HCT116 (cell line): ENCODE data around the gene KRTAP1-3. TPM values are rescaled to one million over a fixed set of nuclear protein-coding genes. Genes with fewer than 3 reads are reported as not detected.

Source experiments
- ATAC-seq: fragments of 200-7000 bp; cut with Tn5 transposase; 2 replicates; pipeline ENCODE4 v1.9.1; 2020; ENCODE audit warnings: mild to moderate bottlenecking, moderate library complexity
- BruUV-seq: library from RNA; stranded (reverse); fragments of 400-500 nt; replicated peaks from 2 replicates; lab custom pipeline; 2021; lab: Mats Ljungman, UMichigan
- CTCF ChIA-PET: fragments of 300-600 bp; sonication (Branson Sonifier 250); formaldehyde crosslinking; loops from one replicate; lab custom pipeline; 2021; ENCODE audit warnings: antibody characterized with exemption; lab: Charles Lee
- POLR2A ChIA-PET: fragments of 300-600, 350-600 bp; sonication (Branson Sonifier 250); formaldehyde crosslinking; loops from one replicate; lab custom pipeline; 2021; ENCODE audit warnings: antibody characterized with exemption; lab: Charles Lee
- RAD21 ChIA-PET, 2 experiments: fragments of 300-600 bp; sonication (Branson Sonifier 250); formaldehyde crosslinking; loops; one replicate each; lab custom pipeline; 2023; ENCODE audit warnings: low total read pairs in 2 of 2; ENCODE audit not compliant: uncharacterized antibody in 2 of 2, unreplicated experiment in 2 of 2, low non-redundant PET in 1 of 2; lab: Charles Lee
- DNase-seq: peaks from one replicate; pipeline ENCODE4 v3.0.0-alpha.2; 2010; ENCODE audit warnings: low read depth, low spot score
- H2AFZ ChIP-seq: fragments of 200-600 bp; shearing (Covaris generic), sonication (generic); 2 replicates; pipeline ENCODE4 v1.6.1; 2017; ENCODE audit warnings: low read depth, mixed run types, mixed read lengths, antibody characterized with exemption, low read length; ENCODE audit not compliant: poor library complexity, severe bottlenecking
- H3K27ac ChIP-seq: 2 replicates; pipeline ENCODE4 v1.5.1; 2012; ENCODE audit warnings: low read depth, low read length
- H3K27me3 ChIP-seq: fragments of 200-600 bp; sonication (generic); 2 replicates; pipeline ENCODE4 v1.6.1; 2016; ENCODE audit warnings: mixed run types, low read length, mixed read lengths; ENCODE audit not compliant: insufficient read depth
- H3K36me3 ChIP-seq, 2 experiments: fragments of 200-500 bp in 1 of 2; fragments of 200-600 bp in 1 of 2; sonication (Bioruptor generic) in 1 of 2; sonication (generic) in 1 of 2; 2 replicates each; pipeline versions ENCODE4 v1.5.1 to v1.6.1; 2014 to 2016; ENCODE audit warnings: low read length in 2 of 2, inconsistent platforms in 1 of 2, mixed read lengths in 1 of 2, mixed run types in 1 of 2; ENCODE audit not compliant: insufficient read depth in 2 of 2, control insufficient read depth in 1 of 2
- H3K4me1 ChIP-seq, 2 experiments: fragments of 200-600 bp in 1 of 2; sonication (generic) in 1 of 2; 2 replicates each; pipeline versions ENCODE4 v1.5.1 to v1.6.1; 2012 to 2017; ENCODE audit warnings: low read length in 2 of 2, inconsistent platforms in 1 of 2, mild to moderate bottlenecking in 1 of 2, mixed read lengths in 1 of 2, mixed run types in 1 of 2, moderate library complexity in 1 of 2; ENCODE audit not compliant: insufficient read depth in 2 of 2, control insufficient read depth in 1 of 2
- H3K4me2 ChIP-seq: fragments of 200-600 bp; sonication (generic); 2 replicates; pipeline ENCODE4 v1.6.1; 2017; ENCODE audit warnings: mixed run types, low read length, mixed read lengths
- H3K4me3 ChIP-seq, 2 experiments: fragments of 200-600 bp in 1 of 2; sonication (generic) in 1 of 2; replicated peaks in 1 of 2; 2 replicates each; pipeline ENCODE4 v1.5.1; 2011 to 2016; ENCODE audit warnings: low read length in 2 of 2, control low read depth in 1 of 2, low read depth in 1 of 2, mild to moderate bottlenecking in 1 of 2, mixed read lengths in 1 of 2, mixed run types in 1 of 2
- H3K79me2 ChIP-seq: fragments of 200-600 bp; sonication (generic); 2 replicates; pipeline ENCODE4 v1.6.1; 2017; ENCODE audit warnings: mild to moderate bottlenecking, mixed run types, low read length, moderate library complexity, mixed read lengths; ENCODE audit not compliant: insufficient read depth
- H3K9ac ChIP-seq: fragments of 200-600 bp; sonication (generic); 2 replicates; pipeline ENCODE4 v1.6.1; 2016; ENCODE audit warnings: low read length, mixed read lengths
- H3K9me2 ChIP-seq: fragments of 200-600 bp; sonication (generic), shearing (Covaris generic); 2 replicates; pipeline ENCODE4 v1.6.1; 2017; ENCODE audit warnings: mixed run types, mild to moderate bottlenecking, moderate library complexity; ENCODE audit not compliant: insufficient read depth
- H3K9me3 ChIP-seq, 2 experiments: fragments of 200-500 bp in 1 of 2; fragments of 200-600 bp in 1 of 2; sonication (Bioruptor generic) in 1 of 2; sonication (generic) in 1 of 2; 2 replicates each; pipeline ENCODE4 v1.6.1; 2014 to 2017; ENCODE audit warnings: low read length in 2 of 2, mixed read lengths in 2 of 2, inconsistent platforms in 1 of 2, low read depth in 1 of 2, mild to moderate bottlenecking in 1 of 2, mixed run types in 1 of 2, moderate library complexity in 1 of 2; ENCODE audit not compliant: control insufficient read depth in 1 of 2, insufficient read depth in 1 of 2
- H4K20me1 ChIP-seq: fragments of 200-600 bp; sonication (generic), shearing (Covaris generic); 2 replicates; pipeline ENCODE4 v1.6.1; 2017; ENCODE audit warnings: mixed run types, mild to moderate bottlenecking, moderate library complexity; ENCODE audit not compliant: insufficient read depth
- CTCF ChIP-seq, 3 experiments: fragments of 200-600 bp in 1 of 3; sonication (generic) in 1 of 3; IDR thresholded peaks in 2 of 3; conservative IDR thresholded peaks in 1 of 3; 2 replicates each; pipeline ENCODE4 v1.5.1; 2012 to 2017; ENCODE audit warnings: low read depth in 2 of 3, low read length in 2 of 3, antibody characterized with exemption in 1 of 3, borderline replicate concordance in 1 of 3, control low read depth in 1 of 3, mild to moderate bottlenecking in 1 of 3, mixed read lengths in 1 of 3, mixed run types in 1 of 3, moderate library complexity in 1 of 3; ENCODE audit not compliant: insufficient read depth in 1 of 3
- ELF1 ChIP-seq: IDR thresholded peaks from 2 replicates; pipeline ENCODE4 v1.6.1; 2012; ENCODE audit warnings: low read depth, borderline replicate concordance
- EZH2phosphoT487 ChIP-seq: fragments of 200-600 bp; IDR thresholded peaks from 2 replicates; pipeline ENCODE4 v1.6.1; 2018; ENCODE audit warnings: antibody characterized with exemption, borderline replicate concordance
- FOSL1 ChIP-seq: IDR thresholded peaks from 2 replicates; pipeline ENCODE4 v1.6.1; 2012; ENCODE audit warnings: low read depth
- JUND ChIP-seq: IDR thresholded peaks from 2 replicates; pipeline ENCODE4 v1.6.1; 2012
- POLR2A ChIP-seq: IDR thresholded peaks from 2 replicates; pipeline ENCODE4 v1.7.0; 2011; ENCODE audit warnings: borderline replicate concordance; ENCODE audit not compliant: insufficient read depth, insufficient read length; ENCODE audit errors: extremely low read depth
- POLR2AphosphoS5 ChIP-seq: IDR thresholded peaks from 2 replicates; pipeline ENCODE4 v1.6.1; 2011; ENCODE audit warnings: mild to moderate bottlenecking, low read depth, low read length, moderate library complexity
- RAD21 ChIP-seq: IDR thresholded peaks from 2 replicates; pipeline ENCODE4 v1.6.1; 2012; ENCODE audit warnings: low read depth, mild to moderate bottlenecking
- REST ChIP-seq: IDR thresholded peaks from 2 replicates; pipeline ENCODE4 v1.6.1; 2012; ENCODE audit warnings: low read depth
- SIN3A ChIP-seq: IDR thresholded peaks from 2 replicates; pipeline ENCODE4 v1.6.1; 2012; ENCODE audit warnings: low read depth
- SRF ChIP-seq: IDR thresholded peaks from 2 replicates; pipeline ENCODE4 v1.6.1; 2012; ENCODE audit warnings: low read depth
- YY1 ChIP-seq: IDR thresholded peaks from 2 replicates; pipeline ENCODE4 v1.6.1; 2011; ENCODE audit warnings: low read length, low read depth, moderate library complexity, mild to moderate bottlenecking; ENCODE audit not compliant: insufficient replicate concordance; ENCODE audit errors: extremely low read depth
- ZFX ChIP-seq: fragments of 450-650 bp; IDR thresholded peaks from 2 replicates; pipeline ENCODE4 v1.6.1; 2017
- ZNF274 ChIP-seq: fragments of 200-500 bp; sonication (Bioruptor generic); IDR thresholded peaks from 2 replicates; pipeline ENCODE4 v1.6.1; 2014; ENCODE audit warnings: mild to moderate bottlenecking, low read depth, low read length, inconsistent platforms
- intact Hi-C: fragments of 100-400 bp; cut with micrococcal nuclease; formaldehyde crosslinking; loops from 2 replicates; pipeline ENCODE4 v1.10.0; 2022
- total RNA-seq: library from RNA; stranded (reverse); gene quantifications from one replicate; pipeline ENCODE4 v1.2.1, GENCODE V29; 2021; ENCODE audit not compliant: unreplicated experiment
- TF ChIP-seq, protein P1 (sequence below): IDR thresholded peaks from 2 replicates; pipeline ENCODE4 v1.6.1; 2012

KRTAP1-3 gene
- total RNA-seq, 1 experiment from 2014 or later: not detected

GRCh38 chr17:41067281-41067680, 32.6 kb upstream of the KRTAP1-3 start:
- Histone ChIP-seq H3K27ac (no peak overlapping the region; the same call in 1 of the 2 replicates), H3K79me2 (no peaks in the 10 kb centered on the region; the same call in 1 of the 2 replicates), H3K4me3 (no peak overlapping the region), H4K20me1 (no peaks in the 10 kb centered on the region), H3K9ac (peak overlapping the region; percentile 22; the same call in 1 of the 2 replicates), H3K9me3 (no peaks in the 10 kb centered on the region; a peak in 1 of 4 replicates), H2AFZ (no peak overlapping the region), H3K9me2 (no peaks in the 10 kb centered on the region), H3K4me1 (peaks cover 13 to 70% of the 10 kb centered on the region in 2 experiments), H3K27me3 (no peaks in the 10 kb centered on the region), H3K4me2 (peak overlapping the region; percentile 12; the same call in 1 of the 2 replicates), H3K36me3 (peaks cover 0 to 37% of the 10 kb centered on the region in 2 experiments; a peak in 2 of 4 replicates)
- intact Hi-C loops: no loop called here
- TSS peak; percentile 11 for BruUV-seq
- POLR2A ChIA-PET: no interaction called here
- CTCF ChIA-PET: no interaction called here
- DNase-seq (no peak), ATAC-seq (no peak)
- RAD21 ChIA-PET: no interaction called here
- no peak for TF ChIP-seq RAD21
- TF ChIP-seq SIN3A: no peak
- TF ChIP-seq POLR2A: no peak
- no peak for TF ChIP-seq JUND
- TF ChIP-seq POLR2AphosphoS5: no peak
- TF ChIP-seq, protein P1, sequence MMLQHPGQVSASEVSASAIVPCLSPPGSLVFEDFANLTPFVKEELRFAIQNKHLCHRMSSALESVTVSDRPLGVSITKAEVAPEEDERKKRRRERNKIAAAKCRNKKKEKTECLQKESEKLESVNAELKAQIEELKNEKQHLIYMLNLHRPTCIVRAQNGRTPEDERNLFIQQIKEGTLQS: no peak
- no peak for TF ChIP-seq ELF1
- no peak for TF ChIP-seq EZH2phosphoT487
- TF ChIP-seq ZNF274: no peak
- TF ChIP-seq FOSL1: no peak
- no peak for TF ChIP-seq REST
- TF ChIP-seq YY1: no peak
- TF ChIP-seq SRF: no peak
- no peak for TF ChIP-seq CTCF (IDR thresholded peaks at IDR 0.05 in 2 of 3, conservative IDR thresholded peaks at IDR 0.05 in 1 of 3; ENCODE audit: borderline replicate concordance in 1 of 3, insufficient read depth in 1 of 3, low read depth in 2 of 3, low read length in 2 of 3)
- no peak for TF ChIP-seq ZFX
